Ascending aorta (tissue), 2 donors: ENCODE data around the gene ADCYAP1. TPM values are rescaled to one million over a fixed set of nuclear protein-coding genes. Genes with fewer than 3 reads are reported as not detected.

Source experiments
- DNase-seq, 2 donors: peaks; one replicate each; pipeline ENCODE4 v3.0.0-alpha.2; 2019; ENCODE audit warnings: low spot score in 2 of 2
- H3K27ac ChIP-seq, 2 donors: fragments of 200-600 bp; sonication (generic); one replicate each; pipeline ENCODE4 v1.5.1; 2016 to 2017; ENCODE audit warnings: mild to moderate bottlenecking in 1 of 2
- H3K27me3 ChIP-seq: fragments of 200-600 bp; sonication (generic); one replicate; pipeline ENCODE4 v1.5.1; 2017
- H3K36me3 ChIP-seq, 2 donors: fragments of 200-600 bp; sonication (generic); one replicate each; pipeline ENCODE4 v1.5.1; 2016
- H3K4me1 ChIP-seq, 2 donors: fragments of 200-600 bp; sonication (generic); one replicate each; pipeline ENCODE4 v1.5.1; 2016 to 2017; ENCODE audit warnings: mild to moderate bottlenecking in 1 of 2
- H3K4me3 ChIP-seq, 2 donors: fragments of 200-600 bp; sonication (generic); one replicate each; pipeline ENCODE4 v1.5.1; 2016 to 2017; ENCODE audit warnings: mild to moderate bottlenecking in 1 of 2
- H3K9me3 ChIP-seq, 2 donors: fragments of 200-600 bp; sonication (generic); one replicate each; pipeline ENCODE4 v1.5.1; 2016
- CTCF ChIP-seq, 3 experiments: fragments of 200-600 bp in 2 of 3; fragments of 450-650 bp in 1 of 3; sonication (generic) in 2 of 3; IDR thresholded peaks; one replicate each; pipeline ENCODE4 v1.5.1; 2016 to 2019; ENCODE audit warnings: antibody characterized with exemption in 3 of 3, mild to moderate bottlenecking in 1 of 3, moderate library complexity in 1 of 3
- intact Hi-C: fragments of 100-400 bp; cut with DNase I; formaldehyde crosslinking; loops from one replicate; pipeline ENCODE4 v1.15.1; 2023
- total RNA-seq: library from RNA; depleted of rRNA; stranded (reverse); fragments of >200 nt; gene quantifications from one replicate; pipeline ENCODE4 v1.1.0, GENCODE V29; 2016

Gene ADCYAP1
- total RNA-seq, 1 donor from 2014 or later, result not detected

GRCh38 chr18:902229-902628 is 2.4 kb upstream of the ADCYAP1 start:
- Histone ChIP-seq H3K36me3 (no peaks in the 10 kb centered on the region), H3K27ac (no peak overlapping the region), H3K4me1 (peaks cover 10 to 18% of the 10 kb centered on the region in 2 donors), H3K4me3 (no peak overlapping the region), H3K27me3 (peaks cover 28% of the 10 kb centered on the region), H3K9me3 (no peaks in the 10 kb centered on the region)
- intact Hi-C loops, result loop anchor here (5.0 kb wide), 1 partner anchor 60 kb away; no protein-coding TSS in a partner anchor
- TF ChIP-seq CTCF (IDR thresholded peaks at IDR 0.05), result peak in 2 of 3 experiments; percentile 10 to 28
- DNase-seq, result no peak

- H3K36me3 ChIP-seq, result no peaks in the 10 kb centered on the region
- H3K9me3 ChIP-seq, result no peaks in the 10 kb centered on the region
- intact Hi-C loops, result loop anchor here (5.0 kb wide), 1 partner anchor 59 kb away; no protein-coding TSS in a partner anchor
- peaks cover 42% of the 10 kb centered on the region for H3K27me3 ChIP-seq
- peaks cover 22 to 27% of the 10 kb centered on the region in 2 donors for H3K4me1 ChIP-seq
- H3K27ac ChIP-seq, result no peak overlapping the region
- DNase-seq, result no peak
- no peak overlapping the region for H3K4me3 ChIP-seq
- no peak for TF ChIP-seq CTCF (IDR thresholded peaks at IDR 0.05)
Observed at GRCh38 chr18:903701-904100, 970 bp upstream of the ADCYAP1 start.

GRCh38 chr18:905307-905947 is 756 bp downstream of the ADCYAP1 start:
- H3K36me3 ChIP-seq, result no peaks in the 10 kb centered on the region
- TF ChIP-seq CTCF (IDR thresholded peaks at IDR 0.05), result no peak
- intact Hi-C loops, result no loop called here
- no peak overlapping the region for H3K27ac ChIP-seq
- H3K9me3 ChIP-seq, result no peaks in the 10 kb centered on the region
- H3K4me1 ChIP-seq, result peaks cover 25 to 32% of the 10 kb centered on the region in 2 donors
- no peak overlapping the region for H3K4me3 ChIP-seq
- H3K27me3 ChIP-seq, result peaks cover 51% of the 10 kb centered on the region
- DNase-seq, result no peak

- no peaks in the 10 kb centered on the region for H3K36me3 ChIP-seq
- no peak for DNase-seq
- TF ChIP-seq CTCF (IDR thresholded peaks at IDR 0.05), result no peak
- peak overlapping the region in 1 of 2 donors; percentile 65 for H3K4me3 ChIP-seq
- H3K9me3 ChIP-seq, result no peaks in the 10 kb centered on the region
- H3K4me1 ChIP-seq, result peaks cover 25 to 32% of the 10 kb centered on the region in 2 donors
- intact Hi-C loops, result no loop called here
- peaks cover 51% of the 10 kb centered on the region for H3K27me3 ChIP-seq
- no peak overlapping the region for H3K27ac ChIP-seq
Observed at GRCh38 chr18:905948-906415, 1.3 kb downstream of the ADCYAP1 start.

- Histone ChIP-seq H3K4me1 (peaks cover 25 to 32% of the 10 kb centered on the region in 2 donors), H3K27ac (no peak overlapping the region), H3K36me3 (no peaks in the 10 kb centered on the region), H3K27me3 (peaks cover 51% of the 10 kb centered on the region), H3K9me3 (no peaks in the 10 kb centered on the region), H3K4me3 (peak overlapping the region; percentile 64 to 65)
- no peak for TF ChIP-seq CTCF (IDR thresholded peaks at IDR 0.05)
- intact Hi-C loops, result no loop called here
- no peak for DNase-seq
Observed at GRCh38 chr18:906416-907114, 1.9 kb downstream of the ADCYAP1 start.
